GM21737 (cell line): ENCODE data around the gene ART1.

ENCODE experiments used
- ATAC-seq: cut with Tn5 transposase; IDR thresholded peaks from one replicate; pipeline ENCODE4 v1.9.1; 2021; ENCODE audit warnings: mild to moderate bottlenecking, moderate library complexity; ENCODE audit not compliant: unreplicated experiment

ART1 gene

DNA sequence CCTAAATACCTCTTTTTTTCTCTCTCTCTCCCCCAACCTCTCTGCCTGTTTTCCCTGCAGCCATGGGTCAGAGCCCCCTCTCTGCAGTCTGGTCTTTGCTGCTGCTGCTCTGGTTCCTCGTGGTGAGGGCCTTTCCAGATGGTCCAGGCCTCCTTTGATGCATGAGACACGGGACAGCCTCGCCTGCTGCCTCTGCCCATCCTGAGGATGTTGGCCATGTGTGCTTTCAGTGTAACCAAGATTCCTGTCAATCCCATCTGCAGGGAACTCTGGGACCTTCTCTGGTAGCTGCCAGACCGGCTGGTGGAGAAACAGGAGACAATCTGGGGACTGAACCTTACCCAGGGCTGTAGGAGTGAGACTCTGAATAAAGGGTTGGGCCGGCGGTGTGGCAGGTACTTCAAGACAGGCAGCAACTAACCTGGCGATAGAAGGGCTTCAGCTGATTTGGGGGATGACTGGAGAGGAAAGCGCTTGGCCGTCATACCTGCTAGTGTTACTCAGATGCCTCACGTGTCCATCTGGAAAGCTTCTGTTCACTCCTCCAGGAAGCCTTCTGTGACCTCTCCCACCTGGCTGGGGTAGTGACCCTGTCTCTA lies 19.2 kb downstream of the ART1 start:
- ATAC-seq, result no peak

DNA sequence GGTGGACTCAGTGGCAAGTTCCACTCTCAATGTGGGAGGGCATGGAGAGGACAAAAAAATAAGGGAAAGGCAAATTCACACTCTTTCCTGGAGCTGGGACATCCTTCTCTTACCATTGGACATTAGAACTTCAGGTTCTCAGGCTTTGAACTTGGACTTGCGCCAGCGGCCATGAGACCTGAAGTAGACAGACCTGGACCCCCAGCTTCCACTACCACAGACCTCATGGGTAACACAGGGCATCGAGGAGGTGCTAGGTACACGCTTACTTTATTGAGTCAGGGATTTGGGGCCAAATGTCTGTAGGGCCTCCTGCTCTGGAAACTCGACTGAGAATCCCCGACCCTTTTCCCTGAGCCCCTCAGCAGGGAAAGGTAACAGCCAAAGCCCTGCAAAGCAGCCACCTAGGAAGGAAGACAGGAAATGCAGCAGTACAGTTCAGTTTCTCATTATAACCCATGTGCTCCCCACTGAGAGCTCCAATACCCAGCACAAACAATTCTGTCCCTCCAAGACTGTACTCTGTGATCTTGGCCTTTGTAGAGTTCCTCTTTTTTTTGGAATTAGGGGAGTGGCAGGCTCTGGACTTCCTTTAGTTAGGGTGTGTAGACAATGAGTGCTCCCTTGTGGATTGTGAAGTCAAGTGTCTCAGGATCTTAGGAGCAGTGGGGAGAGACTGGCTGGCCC lies 20.6 kb downstream of the ART1 start:
- ATAC-seq, result no peak

DNA sequence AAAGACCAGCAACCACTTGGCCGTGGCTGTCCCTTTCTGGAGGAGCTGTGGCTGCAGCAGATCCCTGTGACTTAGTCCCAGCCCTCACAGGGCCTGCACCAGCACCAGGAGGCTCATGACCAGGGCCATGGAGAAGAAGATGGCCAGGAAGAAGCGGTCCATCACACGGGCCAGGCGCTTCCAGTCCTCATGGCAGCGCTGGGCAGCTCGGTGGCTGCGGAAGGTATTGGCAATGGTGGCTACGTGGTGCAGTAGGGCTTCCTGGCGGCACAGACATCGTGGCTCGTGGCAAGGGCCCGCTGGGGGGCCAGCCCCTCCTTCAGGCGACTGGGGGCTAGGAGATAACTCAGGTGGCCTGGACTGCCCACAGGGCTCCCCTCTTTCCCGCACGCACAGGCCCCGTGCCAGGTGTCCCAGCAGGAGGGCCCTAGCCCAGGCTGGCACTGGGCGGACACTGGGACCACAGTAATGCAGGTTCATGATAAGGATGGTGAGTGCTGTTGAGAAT lies 21.1 kb downstream of the ART1 start:
- ATAC-seq, result no peak

DNA sequence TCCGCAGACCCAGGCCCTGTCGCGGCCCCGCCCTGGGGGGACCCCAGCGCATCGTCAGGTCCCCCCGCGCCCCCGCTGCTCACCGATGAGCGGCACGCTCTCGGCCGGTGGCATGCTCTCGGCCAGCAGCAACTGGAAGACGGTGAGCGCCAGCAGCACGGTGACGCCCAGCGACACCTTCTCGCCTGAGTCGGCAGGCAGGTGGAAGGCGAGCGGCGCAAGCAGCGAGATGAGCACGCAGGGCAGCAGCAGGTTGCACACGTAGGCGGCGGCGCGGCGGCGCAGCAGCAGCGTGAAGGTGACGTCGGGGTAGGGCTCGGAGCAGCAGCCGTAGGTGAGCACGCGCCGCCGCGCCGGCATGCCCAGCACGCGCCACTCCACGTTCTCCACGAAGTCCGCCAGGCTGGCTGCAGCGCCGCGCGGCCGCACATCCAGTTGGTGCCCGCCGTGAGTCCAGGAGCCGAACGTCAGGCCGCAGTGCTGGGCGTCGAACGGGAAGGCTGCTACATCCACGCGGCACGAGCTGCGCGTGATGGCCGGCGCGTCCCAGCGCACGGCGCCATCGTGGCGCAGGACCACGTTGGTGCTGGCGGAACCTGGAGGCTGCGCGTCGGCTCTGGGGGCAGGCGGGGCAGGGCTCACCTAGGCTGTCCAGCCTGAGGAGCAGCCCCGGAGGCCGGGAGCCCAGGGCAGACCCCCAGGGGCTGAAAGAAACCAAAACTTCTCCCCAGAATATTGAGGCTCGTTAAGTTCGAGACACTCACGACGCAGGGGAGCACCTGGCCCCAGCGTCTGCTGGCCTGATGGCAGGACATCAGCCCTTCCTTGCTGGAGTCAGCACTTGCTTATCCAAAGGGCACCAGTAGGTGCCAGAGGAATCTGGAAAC lies 22.5 kb downstream of the ART1 start:
- no peak for ATAC-seq

DNA sequence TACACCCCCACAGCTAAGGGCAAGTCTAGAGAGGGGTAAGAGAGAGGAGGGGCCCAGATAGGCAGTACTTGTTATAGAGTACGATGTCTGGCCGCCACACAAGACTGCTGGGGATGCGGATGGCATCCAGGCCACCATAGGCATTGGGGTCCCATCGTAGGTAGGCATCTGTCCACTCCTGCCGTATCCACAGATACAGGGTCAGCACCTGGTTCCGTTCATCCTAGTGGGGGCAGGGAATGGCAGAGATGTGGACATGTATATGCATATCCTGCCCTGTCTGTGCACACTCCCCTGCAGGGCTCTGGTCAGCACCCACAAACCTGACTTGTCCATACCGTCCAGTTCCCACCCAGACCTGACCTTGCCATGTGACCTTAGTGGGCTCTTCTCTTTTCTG lies 24.2 kb downstream of the ART1 start:
- ATAC-seq, result no peak

DNA sequence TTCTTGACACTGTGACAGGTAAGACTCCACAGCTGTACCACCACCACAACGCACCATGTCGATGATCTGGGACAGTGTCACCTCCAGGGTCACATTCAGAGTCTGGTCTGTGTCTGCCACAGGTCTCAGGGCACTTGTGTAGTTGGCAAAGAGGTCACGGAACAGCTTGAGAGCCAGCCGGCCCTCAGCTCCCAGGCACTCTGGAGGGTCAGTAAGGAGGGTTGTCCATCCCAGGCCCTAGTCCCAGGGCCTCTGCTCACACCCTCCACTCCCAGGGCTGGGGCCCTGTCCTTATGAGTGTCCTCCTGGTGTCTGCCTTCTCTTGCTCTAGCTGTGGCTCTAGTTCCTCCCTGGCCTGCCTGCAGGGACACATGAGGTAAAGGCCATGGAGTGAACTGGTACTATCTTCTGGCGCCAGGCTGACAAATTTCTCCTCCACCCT lies 24.8 kb downstream of the ART1 start:
- no peak for ATAC-seq

DNA sequence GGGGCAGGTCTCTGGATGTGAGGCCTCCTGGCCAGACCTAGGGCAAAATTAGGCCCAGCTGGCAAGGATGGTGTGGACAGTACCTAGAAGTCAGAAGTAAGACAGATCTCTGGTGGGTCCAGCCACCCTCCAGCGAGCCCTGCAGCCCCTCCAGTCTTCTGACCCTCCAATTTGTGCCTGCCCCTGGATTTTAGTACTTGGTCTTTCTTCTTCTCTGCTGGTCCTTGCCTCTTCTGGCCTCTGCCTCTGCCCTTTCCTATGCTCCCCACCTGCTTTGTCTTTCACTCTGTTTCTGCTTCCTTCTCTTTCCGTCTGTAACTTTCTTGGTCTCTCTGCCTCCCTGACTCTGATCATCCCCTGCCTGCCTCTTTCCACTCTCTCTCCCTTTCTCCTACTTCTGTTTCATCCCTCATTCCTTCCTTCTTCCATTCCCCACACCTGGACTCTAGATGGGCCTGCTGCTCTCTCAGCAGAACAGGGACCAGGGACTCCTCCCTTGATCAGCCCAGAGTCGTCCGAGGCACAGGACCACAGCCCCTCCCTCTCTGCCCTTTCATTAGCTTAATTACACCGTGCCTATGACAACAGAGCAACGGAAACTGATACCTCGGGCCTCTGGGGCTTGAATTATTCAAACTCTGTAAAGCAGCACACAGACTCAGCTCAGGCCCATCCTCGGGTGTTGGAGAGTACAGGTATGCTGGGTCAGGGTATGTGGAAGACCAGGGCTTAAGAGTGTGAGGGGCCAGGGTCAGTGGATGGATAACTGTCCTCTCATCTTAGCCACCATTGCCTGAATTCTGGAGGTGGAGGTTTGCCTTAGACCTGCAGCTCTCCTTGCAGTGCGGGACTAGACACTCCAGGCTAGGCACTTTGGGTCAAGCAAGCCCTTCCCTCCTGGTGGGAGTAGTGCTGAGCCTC lies 26.7 kb downstream of the ART1 start, which contains the start of gene CHRNA10:
Gene CHRNA10, minus strand, starts transcription at position 51 of the 921 bp plus-strand sequence. CDS start 72 bp downstream, outside the sequence.
- no peak for ATAC-seq

DNA sequence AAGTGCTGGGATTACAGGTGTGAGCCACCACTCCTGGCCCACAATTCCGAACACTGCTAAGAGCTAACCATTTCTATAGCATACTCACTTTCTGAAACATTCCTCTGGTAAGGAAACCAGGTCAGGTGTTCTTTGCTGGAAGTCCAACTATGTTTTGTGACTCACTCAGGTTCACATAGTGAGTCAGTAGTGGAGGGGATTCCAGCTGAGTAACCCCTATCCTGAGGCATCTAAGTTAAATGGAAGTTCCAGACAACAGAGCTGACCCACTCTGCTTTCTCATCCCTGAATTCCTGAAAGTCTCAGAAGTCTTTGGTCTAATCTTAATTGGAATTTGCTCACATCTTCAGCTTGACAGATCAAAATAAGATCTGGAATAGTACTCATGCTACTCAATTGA lies 29.3 kb downstream of the ART1 start:
- ATAC-seq, result no peak

DNA sequence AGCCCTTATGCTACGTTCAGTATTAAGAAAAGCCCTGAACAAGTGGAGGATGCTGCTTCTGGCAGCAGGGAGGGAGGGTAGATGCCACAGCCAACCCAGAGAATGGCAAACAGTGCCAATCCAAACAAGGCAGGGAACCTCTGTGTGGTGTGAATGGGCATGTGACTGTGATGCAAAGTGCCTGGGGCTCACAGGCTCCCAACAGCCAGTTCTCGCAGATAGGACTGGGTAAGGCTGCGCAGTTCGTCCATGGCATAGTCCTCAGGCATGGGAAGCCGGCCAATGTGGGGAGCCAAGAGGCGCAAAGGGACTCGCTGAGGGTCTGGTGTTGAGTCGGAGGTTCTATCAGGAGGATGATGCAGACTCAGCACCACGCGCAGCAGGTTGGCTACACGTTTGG lies 31.0 kb downstream of the ART1 start:
- ATAC-seq, result no peak

DNA sequence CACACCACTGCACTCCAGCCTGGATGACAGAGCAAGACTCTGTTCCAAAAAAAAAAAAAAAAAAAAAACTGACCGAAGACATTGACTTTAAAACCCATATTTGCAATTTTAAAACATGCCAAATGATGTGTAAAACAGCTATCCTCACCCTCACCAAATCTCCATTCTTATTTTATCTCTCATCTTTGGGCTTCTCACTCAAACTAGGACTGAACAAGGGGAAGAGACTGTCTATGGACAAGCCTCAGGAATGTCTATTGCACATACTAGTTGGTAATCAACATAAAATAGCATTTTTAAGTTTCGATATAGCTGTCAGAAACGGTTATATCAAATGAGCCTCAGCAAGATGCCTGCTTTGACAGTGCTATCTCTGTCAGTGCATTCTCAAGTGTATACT lies 34.1 kb downstream of the ART1 start:
- ATAC-seq, result no peak

DNA sequence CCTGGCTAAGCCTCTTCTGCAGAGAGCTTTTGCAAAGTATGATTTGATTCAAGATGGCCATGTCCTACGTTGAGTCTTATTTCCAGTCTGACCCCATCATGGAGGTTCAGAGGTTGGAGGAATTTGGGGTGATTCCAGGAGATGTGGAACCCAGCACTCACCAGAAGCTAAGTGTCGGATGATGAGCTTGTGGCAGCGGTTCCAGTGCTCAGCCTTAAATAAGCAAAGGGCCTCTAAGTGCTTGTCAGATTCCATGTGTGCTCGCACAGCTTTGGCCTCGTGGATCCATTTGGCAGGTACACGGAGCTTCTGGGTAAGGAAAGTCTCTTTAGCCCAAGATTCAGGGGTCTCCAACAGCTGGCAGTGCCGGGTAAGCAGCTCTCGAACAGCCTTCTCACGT lies 38.1 kb downstream of the ART1 start:
- no peak for ATAC-seq

DNA sequence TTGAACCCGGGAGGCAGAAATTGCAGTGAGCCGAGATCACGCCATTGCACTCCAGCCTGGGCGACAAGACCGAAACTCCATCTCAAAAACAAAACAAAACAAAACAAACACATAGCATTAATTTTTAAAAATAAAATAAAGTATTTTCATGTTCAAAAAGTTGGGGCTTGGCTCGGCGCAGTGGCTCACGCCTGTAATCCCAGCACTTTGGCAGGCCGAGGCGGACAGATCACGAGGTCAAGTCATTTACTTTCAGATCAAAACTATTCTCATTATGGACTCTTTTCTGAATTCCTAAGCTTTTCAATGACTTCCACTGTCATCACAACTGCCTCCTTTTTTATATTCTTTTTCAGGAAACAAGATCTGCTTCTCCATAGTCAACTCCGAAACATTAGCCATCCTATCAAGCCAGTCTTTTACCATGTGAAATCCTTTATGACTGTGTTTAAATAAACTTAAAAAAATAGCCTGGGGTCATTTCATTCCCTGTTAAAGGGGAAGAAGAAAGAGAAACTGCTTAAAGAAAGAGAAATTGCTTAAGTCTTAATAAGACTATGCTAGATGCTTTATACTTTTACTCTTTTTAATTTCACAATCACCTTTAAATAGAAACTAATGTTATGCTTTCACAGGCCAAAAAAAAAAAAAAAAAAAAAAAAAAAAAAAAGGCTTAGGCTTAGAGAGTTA lies 39.3 kb downstream of the ART1 start:
- no peak for ATAC-seq

DNA sequence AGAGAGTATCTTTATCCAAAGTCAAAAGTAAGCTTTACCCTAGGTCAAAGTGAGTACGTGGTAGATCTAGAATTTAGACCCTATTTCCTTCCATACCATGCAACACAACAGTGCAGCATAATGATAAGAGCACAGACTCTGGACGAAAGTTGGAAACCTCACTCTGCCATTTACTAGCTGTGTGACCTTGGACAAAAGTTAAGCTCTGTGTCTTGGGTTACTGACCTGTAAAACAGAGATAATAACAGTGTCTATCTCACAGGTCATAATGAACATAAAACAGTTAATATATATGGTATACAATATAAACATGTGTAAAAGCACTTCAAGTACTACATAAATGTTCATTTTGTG lies 39.9 kb downstream of the ART1 start:
- no peak for ATAC-seq

DNA sequence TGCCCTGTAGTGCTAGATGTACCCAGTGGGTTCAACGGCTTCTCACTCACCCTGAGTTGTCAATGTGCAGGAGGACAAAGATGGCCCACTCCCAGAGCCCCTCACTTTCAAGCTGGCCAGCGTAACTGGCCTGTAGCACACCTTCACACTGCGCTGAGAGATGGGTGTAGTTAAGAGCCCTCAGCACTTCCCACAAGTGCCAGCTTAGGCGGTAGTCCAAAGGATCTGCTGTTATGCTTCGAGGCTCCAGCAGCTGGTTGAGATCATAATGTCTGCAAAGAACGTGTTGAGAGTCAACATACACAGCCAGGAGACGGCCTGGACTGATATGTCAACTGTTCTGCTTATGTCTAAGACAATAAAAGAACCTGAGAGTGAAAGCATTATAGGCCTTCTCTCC lies 41.0 kb downstream of the ART1 start:
- no peak for ATAC-seq

DNA sequence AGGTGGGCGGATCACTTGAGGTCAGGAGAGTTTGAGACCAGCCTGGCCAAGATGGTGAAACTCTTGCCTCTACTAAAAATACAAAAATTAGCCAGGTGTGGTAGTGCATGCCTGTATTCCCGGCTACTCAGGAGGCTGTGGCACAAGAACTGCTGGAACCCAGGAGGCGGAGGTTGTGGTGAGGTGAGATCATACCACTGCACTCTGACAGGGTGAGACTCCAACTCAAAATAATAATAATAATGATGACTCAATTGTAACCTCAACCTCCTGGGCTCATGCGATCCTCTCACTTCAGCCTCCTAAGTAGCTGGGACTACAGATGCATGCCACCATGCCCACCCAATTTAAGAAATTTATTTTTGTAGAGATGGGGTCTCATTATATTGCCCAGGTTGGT lies 41.8 kb downstream of the ART1 start:
- no peak for ATAC-seq

DNA sequence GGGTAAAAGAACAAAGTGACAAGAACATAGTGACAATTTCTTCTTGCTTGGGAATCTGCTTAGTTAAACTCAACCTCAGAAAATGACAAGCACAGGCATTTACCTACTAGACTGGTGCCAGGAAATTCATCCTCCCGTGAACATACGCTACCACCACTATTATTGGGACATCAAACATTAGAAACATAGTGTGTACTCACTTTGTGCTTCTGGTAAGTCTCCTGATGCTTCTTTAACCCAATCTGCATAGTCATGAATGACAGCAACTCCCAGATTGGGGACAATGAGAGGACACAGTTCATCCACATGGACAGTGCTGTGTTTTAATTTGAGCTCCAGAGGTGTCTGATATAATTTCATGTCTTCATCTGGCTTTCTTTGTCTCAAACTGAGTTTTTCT lies 55.5 kb downstream of the ART1 start:
- no peak for ATAC-seq

DNA sequence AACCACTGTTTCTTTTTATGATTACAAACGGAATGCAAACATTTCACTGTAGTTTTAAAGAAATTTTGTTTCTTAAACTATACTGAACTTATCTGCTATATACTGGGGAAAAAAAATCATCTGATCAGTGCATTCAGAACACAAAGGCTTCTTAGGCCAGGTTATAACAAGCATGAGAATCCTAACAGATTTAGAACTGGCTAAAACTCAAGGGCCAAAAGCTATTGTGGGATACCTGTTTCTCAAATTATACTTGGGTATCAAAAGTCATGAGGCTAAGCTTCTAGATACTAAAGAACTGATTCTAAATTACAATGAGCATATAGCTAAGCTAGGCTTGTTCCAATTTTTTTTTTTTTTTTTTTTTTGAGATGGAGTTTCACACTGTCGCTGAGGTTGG lies 56.0 kb downstream of the ART1 start:
- ATAC-seq, result no peak

DNA sequence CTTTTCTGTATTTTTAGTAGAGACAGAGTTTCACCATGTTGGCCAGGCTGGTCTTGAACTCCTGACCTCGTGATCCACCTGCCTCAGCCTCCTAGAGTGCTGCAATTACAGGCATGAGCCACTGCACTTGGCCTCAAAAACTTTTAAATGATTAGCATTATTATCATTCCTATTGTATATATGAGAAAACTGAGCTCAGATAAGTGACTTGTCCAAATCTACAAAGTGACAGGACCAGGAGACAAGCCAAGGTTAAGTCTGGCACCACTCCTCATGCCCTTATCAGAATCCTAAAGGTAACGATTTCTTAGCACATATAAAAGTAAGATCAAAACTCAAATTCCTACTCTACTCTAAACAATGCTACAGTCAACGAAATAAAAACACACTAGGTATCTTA lies 58.5 kb downstream of the ART1 start:
- ATAC-seq, result no peak

DNA sequence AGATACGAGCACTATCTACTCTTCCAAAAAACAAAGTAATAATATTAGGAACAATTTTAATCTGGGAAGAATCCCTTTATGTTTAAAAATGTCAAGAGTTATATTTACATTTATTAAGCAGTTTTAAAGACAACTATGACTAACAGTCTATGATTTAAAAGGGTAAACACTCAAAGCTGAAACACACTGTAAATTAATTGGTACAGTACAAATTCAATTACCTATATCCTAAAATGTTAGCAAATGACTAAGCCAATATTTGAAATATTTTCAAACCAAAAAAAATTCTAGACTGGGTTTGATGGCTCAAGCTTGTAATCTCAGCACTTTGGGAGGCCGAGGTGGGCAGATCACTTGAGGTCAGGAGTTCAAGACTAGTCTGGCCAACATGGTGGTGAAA lies 62.2 kb downstream of the ART1 start:
- ATAC-seq, result no peak

DNA sequence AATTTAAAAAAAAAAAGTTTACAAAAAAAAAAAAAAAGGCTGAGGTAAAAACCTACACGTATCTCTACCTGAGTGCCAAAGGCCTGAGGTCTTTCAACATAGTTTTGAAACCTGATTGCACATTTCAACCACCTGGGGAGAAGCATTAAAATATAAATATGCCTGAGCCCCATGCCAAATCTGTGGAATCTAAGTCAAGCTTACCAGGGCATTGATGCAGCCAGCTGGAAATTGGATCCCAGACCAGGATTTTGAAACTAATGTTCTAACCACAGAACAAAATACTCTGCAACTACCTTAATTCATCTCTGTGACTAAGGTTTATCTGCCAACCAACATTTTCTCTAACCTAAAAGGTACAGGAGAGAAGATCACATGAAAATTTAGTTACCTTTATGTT lies 65.0 kb downstream of the ART1 start:
- ATAC-seq, result no peak
